Panc1 (cell line): ENCODE data around the gene DNM3.

Experiments
- CTCF ChIP-seq: fragments of 450-650 bp; IDR thresholded peaks from 2 replicates; pipeline ENCODE4 v1.5.1; 2017; ENCODE audit warnings: mild to moderate bottlenecking
- POLR2AphosphoS5 ChIP-seq: IDR thresholded peaks from 2 replicates; pipeline ENCODE4 v1.6.1; 2012; ENCODE audit warnings: mild to moderate bottlenecking, low read depth, low read length, moderate library complexity
- REST ChIP-seq, 2 experiments: IDR thresholded peaks; 2 replicates each; pipeline ENCODE4 v1.6.1; 2011 to 2012; ENCODE audit warnings: low read depth in 2 of 2, control low read depth in 1 of 2, low read length in 1 of 2, mild to moderate bottlenecking in 1 of 2, moderate library complexity in 1 of 2; ENCODE audit not compliant: insufficient read depth in 1 of 2

GRCh38 chr1:172451002-172451443, 609.7 kb downstream of the DNM3 start:
- no peak for TF ChIP-seq CTCF
- TF ChIP-seq REST (IDR thresholded peaks at IDR 0.05; ENCODE audit: insufficient read depth in 1 of 2, low read depth in 2 of 2, low read length in 1 of 2): no peak
- TF ChIP-seq POLR2AphosphoS5: no peak
